ENCODE measurements around the gene NPAS3. TPM values are rescaled to one million over a fixed set of nuclear protein-coding genes. Genes with fewer than 3 reads are reported as not detected.

The NPAS3 gene
- polyA plus RNA-seq, 4 donors = 1.6 to 9.6 (median 8.4) TPM

GRCh38 chr14:33679461-33680225 lies 741.0 kb downstream of the NPAS3 start:
- DNase-seq (ENCODE audit: low read depth in 4 of 4, low spot score in 3 of 4) = no peak

GRCh38 chr14:33680873-33681272 lies 742.2 kb downstream of the NPAS3 start:
- no peak for DNase-seq (ENCODE audit: low read depth in 4 of 4, low spot score in 3 of 4)

GRCh38 chr14:33682760-33683159 lies 744.1 kb downstream of the NPAS3 start:
- no peak for DNase-seq (ENCODE audit: low read depth in 4 of 4, low spot score in 3 of 4)

GRCh38 chr14:33685026-33685425 lies 746.3 kb downstream of the NPAS3 start:
- no peak for DNase-seq (ENCODE audit: low read depth in 4 of 4, low spot score in 3 of 4)

- DNase-seq (ENCODE audit: low read depth in 4 of 4, low spot score in 3 of 4) = no peak
Observed at GRCh38 chr14:33685698-33686097, 747.0 kb downstream of the NPAS3 start.

GRCh38 chr14:33686218-33686617 lies 747.5 kb downstream of the NPAS3 start:
- DNase-seq (ENCODE audit: low read depth in 4 of 4, low spot score in 3 of 4) = no peak

GRCh38 chr14:33686856-33687255 lies 748.2 kb downstream of the NPAS3 start:
- DNase-seq (ENCODE audit: low read depth in 4 of 4, low spot score in 3 of 4) = no peak

GRCh38 chr14:33689680-33690079 lies 751.0 kb downstream of the NPAS3 start:
- no peak for DNase-seq (ENCODE audit: low read depth in 4 of 4, low spot score in 3 of 4)

- DNase-seq (ENCODE audit: low read depth in 4 of 4, low spot score in 3 of 4) = no peak
Observed at GRCh38 chr14:33691907-33692306, 753.2 kb downstream of the NPAS3 start.

GRCh38 chr14:33692762-33693161 lies 754.1 kb downstream of the NPAS3 start:
- DNase-seq (ENCODE audit: low read depth in 4 of 4, low spot score in 3 of 4) = no peak

GRCh38 chr14:33693237-33693636 lies 754.6 kb downstream of the NPAS3 start:
- DNase-seq (ENCODE audit: low read depth in 4 of 4, low spot score in 3 of 4) = no peak

GRCh38 chr14:33696165-33696564 lies 757.5 kb downstream of the NPAS3 start:
- no peak for DNase-seq (ENCODE audit: low read depth in 4 of 4, low spot score in 3 of 4)

- DNase-seq (ENCODE audit: low read depth in 4 of 4, low spot score in 3 of 4) = no peak
Observed at GRCh38 chr14:33699300-33699983, 760.8 kb downstream of the NPAS3 start.

- peak in 1 of 4 donors; percentile 22 for DNase-seq (ENCODE audit: low read depth in 4 of 4, low spot score in 3 of 4)
Observed at GRCh38 chr14:33700052-33700451, 761.4 kb downstream of the NPAS3 start.

- DNase-seq (ENCODE audit: low read depth in 4 of 4, low spot score in 3 of 4) = no peak
Observed at GRCh38 chr14:33702293-33702692, 763.6 kb downstream of the NPAS3 start.

- DNase-seq (ENCODE audit: low read depth in 4 of 4, low spot score in 3 of 4) = peak in 1 of 4 donors; percentile 12
Observed at GRCh38 chr14:33704481-33704880, 765.8 kb downstream of the NPAS3 start.

- DNase-seq (ENCODE audit: low read depth in 4 of 4, low spot score in 3 of 4) = no peak
Observed at GRCh38 chr14:33705490-33705889, 766.8 kb downstream of the NPAS3 start.

- no peak for DNase-seq (ENCODE audit: low read depth in 4 of 4, low spot score in 3 of 4)
Observed at GRCh38 chr14:33707716-33708115, 769.0 kb downstream of the NPAS3 start.

GRCh38 chr14:33709283-33709682 lies 770.6 kb downstream of the NPAS3 start:
- no peak for DNase-seq (ENCODE audit: low read depth in 4 of 4, low spot score in 3 of 4)

- DNase-seq (ENCODE audit: low read depth in 4 of 4, low spot score in 3 of 4) = no peak
Observed at GRCh38 chr14:33709711-33710110, 771.0 kb downstream of the NPAS3 start.

GRCh38 chr14:33710273-33710672 lies 771.6 kb downstream of the NPAS3 start:
- DNase-seq (ENCODE audit: low read depth in 4 of 4, low spot score in 3 of 4) = no peak

GRCh38 chr14:33711194-33711593 lies 772.5 kb downstream of the NPAS3 start:
- no peak for DNase-seq (ENCODE audit: low read depth in 4 of 4, low spot score in 3 of 4)
